BLaER1 treated with 17β-estradiol and CSF1 and Interleukin-3, amounts not matched to agents 10 nM and 100 nM (cell line): ENCODE data around the gene KCNIP3.

Experiments
- H3K27ac ChIP-seq, 11 experiments: shearing (Covaris generic); formaldehyde crosslinking; 2 replicates each; pipeline ENCODE4 v1.8.1; 2022
- H3K27me3 ChIP-seq, 11 experiments: shearing (Covaris generic); formaldehyde crosslinking; 2 replicates each; pipeline ENCODE4 v1.8.1; 2022
- H3K36me3 ChIP-seq, 11 experiments: shearing (Covaris generic); formaldehyde crosslinking; 2 replicates each; pipeline ENCODE4 v1.8.1; 2022
- H3K4me1 ChIP-seq, 10 experiments: shearing (Covaris generic); formaldehyde crosslinking; 2 replicates each; pipeline ENCODE4 v1.8.1; 2022
- H3K4me2 ChIP-seq, 11 experiments: shearing (Covaris generic); formaldehyde crosslinking; 2 replicates each; pipeline ENCODE4 v1.8.1; 2022
- H3K4me3 ChIP-seq, 10 experiments: shearing (Covaris generic); formaldehyde crosslinking; 2 replicates each; pipeline ENCODE4 v1.8.1; 2022
- H3K9ac ChIP-seq, 11 experiments: shearing (Covaris generic); formaldehyde crosslinking; 2 replicates each; pipeline ENCODE4 v1.8.1; 2022
- H3K9me3 ChIP-seq, 11 experiments: shearing (Covaris generic); formaldehyde crosslinking; replicated peaks in 1 of 11; 2 replicates each; pipeline ENCODE4 v1.8.1; 2022
- H4K20me1 ChIP-seq, 11 experiments: shearing (Covaris generic); formaldehyde crosslinking; 2 replicates each; pipeline ENCODE4 v1.8.1; 2022
- Cebpa-rat ChIP-seq, 11 experiments: shearing (Covaris generic); IDR thresholded peaks; 2 replicates each; pipeline ENCODE4 v1.8.1; 2022

KCNIP3 gene

DNA sequence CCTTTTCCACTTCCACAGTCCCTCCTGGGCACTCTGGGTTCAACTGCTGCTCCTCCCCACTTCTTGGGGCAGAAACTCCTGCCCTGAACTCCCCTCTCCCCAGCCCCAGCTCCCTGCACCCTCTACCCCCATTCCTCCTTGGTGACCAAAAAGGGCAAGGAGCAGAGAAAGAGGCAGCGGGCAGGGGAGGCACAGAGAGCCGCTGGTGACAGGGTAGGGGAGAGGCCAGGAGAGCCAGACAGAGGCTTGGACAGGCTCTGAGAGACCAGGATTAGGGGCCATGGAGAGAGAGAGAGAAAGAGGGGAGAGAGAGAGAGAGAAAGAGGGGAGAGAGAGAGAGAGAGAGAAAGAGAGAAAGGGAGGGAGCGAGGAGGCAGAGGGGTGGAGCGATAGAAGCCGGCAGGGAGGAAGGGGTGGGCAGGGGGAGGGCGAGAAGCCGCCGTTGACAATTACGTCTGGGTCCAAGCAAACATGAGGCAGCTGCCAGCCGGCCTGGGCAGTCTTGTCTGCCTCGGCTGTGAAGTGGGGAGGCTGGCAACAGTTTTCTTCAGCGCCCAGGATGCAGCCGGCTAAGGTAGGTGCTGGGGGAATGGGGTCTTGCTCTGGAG is at the start of gene KCNIP3:
Gene KCNIP3 (plus strand): TSS at position 468 of the 608 bp plus-strand sequence. CDS start 92 bp downstream, at position 560.
- Histone ChIP-seq H3K9me3 (peaks cover 5 to 13% (median 8%) of the 10 kb centered on the region in 11 experiments; a peak in 21 of 22 replicates), H4K20me1 (peaks cover 0 to 8% (median 0%) of the 10 kb centered on the region in 11 experiments; a peak in 3 of 22 replicates), H3K9ac (no peak within 1 kb of the TSS), H3K4me2 (no peak within 1 kb of the TSS), H3K4me3 (no peak within 1 kb of the TSS), H3K36me3 (no peaks in the 10 kb centered on the region), H3K27ac (no peak within 1 kb of the TSS), H3K4me1 (peaks cover 4 to 18% (median 6%) of the 10 kb centered on the region in 10 experiments; a peak in 19 of 20 replicates), H3K27me3 (no peaks in the 10 kb centered on the region; a peak in 1 of 22 replicates)
- TF ChIP-seq Cebpa-rat (IDR thresholded peaks at IDR 0.05): no peak

DNA sequence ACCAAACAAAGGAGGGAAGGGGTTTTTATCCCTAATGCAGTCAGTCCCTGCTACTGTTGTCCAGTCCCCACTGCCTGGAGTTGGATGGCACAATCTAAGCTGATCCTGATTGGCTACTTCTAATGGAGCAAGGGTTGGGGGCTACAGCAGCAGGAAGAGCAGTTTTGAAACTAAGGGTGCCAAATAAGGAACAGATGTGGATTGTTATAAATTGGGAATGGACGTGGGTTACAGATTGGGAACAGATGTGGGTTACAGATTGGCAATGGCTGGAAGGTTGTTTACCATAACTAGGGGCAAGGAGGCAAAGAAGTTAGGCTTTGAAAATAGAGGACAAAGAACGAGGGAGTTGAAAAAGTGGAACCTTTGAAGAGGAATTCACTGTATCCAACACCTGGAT is 38.9 kb upstream of the KCNIP3 start:
- Histone ChIP-seq H3K27me3 (no peaks in the 10 kb centered on the region), H3K36me3 (no peaks in the 10 kb centered on the region), H3K27ac (no peak overlapping the region), H4K20me1 (no peaks in the 10 kb centered on the region), H3K9me3 (peaks cover 20 to 35% (median 28%) of the 10 kb centered on the region in 11 experiments; a peak in 21 of 22 replicates), H3K4me2 (no peak overlapping the region), H3K4me3 (no peak overlapping the region), H3K9ac (no peak overlapping the region), H3K4me1 (peaks cover 0 to 36% (median 7%) of the 10 kb centered on the region in 10 experiments; a peak in 11 of 20 replicates)
- no peak for TF ChIP-seq Cebpa-rat (IDR thresholded peaks at IDR 0.05)

DNA sequence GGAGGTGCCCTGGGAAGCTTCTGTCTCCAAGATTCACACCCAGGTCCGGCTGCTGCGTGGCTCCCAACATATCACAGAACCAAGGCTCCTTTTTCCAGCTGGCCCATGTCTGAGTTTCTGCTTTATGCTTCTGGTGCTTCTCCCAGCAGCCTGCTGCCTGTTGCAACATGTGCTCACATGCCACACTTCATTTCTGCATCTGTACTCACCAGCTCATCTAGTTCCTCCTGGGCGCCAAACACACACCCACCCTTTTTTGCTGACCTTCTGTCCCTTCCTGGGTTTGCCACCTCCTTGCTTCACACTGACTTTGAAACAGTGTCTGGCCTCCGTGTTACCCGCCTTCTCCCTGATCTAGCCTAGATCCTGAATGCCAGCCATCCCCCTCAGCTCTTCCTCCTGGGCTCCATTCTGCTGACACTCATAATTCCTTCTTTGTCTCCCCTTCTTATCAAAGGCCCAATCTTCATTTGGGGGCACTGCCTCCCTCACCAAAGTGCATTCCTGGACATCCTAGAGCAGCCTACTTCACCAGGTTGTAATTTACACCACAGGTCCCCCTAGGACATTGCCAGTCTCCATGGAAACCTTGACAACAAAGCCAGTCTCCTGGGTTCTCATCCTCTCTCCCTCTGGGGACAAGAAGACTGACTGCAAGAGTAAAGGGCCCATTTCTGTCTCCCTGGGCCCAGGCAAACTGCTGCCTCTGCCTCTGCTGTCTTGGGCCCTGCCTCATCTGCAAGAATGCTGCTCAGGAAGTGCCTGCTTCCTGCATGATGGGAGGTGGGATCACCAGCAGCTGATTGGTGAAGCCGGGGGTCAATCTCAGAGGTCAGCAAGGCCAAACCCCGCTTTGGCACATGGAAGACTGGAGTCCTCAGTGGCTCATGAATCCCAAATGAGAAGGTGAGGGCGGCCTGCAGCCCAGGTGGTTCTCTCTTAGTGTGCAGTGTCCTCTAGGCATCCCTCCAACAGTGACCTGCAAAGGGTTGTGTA is 36.8 kb upstream of the KCNIP3 start:
- Histone ChIP-seq H3K4me3 (no peak overlapping the region), H3K27me3 (no peaks in the 10 kb centered on the region), H3K4me2 (peak overlapping the region in 5 of 11 experiments; percentile 1 to 63 (median 52); a peak in 6 of 22 replicates), H3K9me3 (peaks cover 20 to 35% (median 27%) of the 10 kb centered on the region in 11 experiments; a peak in 21 of 22 replicates), H3K36me3 (no peaks in the 10 kb centered on the region), H3K9ac (0 out of 22 replicates have a peak overlapping the region, but pooled peaks of 1 of the 11 experiments have one; percentile 26), H3K4me1 (peaks cover 0 to 36% (median 7%) of the 10 kb centered on the region in 10 experiments; a peak in 11 of 20 replicates), H4K20me1 (no peaks in the 10 kb centered on the region), H3K27ac (peak overlapping the region in 3 of 11 experiments; percentile 42 to 60 (median 49); a peak in 6 of 22 replicates)
- TF ChIP-seq Cebpa-rat (IDR thresholded peaks at IDR 0.05): peak in 2 of 11 experiments; percentile 40 to 48; a peak in 2 of 22 replicates

DNA sequence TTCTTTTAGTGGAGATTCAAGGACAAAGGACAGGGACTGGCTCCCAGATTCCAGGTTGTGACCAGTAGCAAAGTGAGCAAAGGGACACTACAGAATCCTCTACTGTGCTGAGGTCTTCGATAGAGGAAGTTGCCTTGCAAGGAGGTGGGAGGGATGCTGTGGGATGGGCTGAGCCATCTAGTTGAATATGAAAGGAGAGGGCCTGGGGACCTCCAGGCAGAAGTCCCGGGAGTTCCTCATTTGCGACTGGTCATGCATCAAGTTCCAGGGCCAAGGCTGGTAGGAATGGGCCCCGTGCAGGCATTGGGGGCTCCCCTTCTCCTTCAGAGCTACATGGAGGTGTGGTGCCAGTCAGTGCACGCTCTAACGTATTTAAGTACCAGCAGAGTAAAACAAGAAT is 35.5 kb upstream of the KCNIP3 start:
- no peaks in the 10 kb centered on the region for H3K27me3 ChIP-seq
- H3K27ac ChIP-seq: no peak overlapping the region
- H3K9ac ChIP-seq: no peak overlapping the region
- H3K4me1 ChIP-seq: peaks cover 0 to 36% (median 9%) of the 10 kb centered on the region in 10 experiments; a peak in 16 of 20 replicates
- TF ChIP-seq Cebpa-rat (IDR thresholded peaks at IDR 0.05): no peak
- peaks cover 18 to 26% (median 22%) of the 10 kb centered on the region in 11 experiments; a peak in 21 of 22 replicates for H3K9me3 ChIP-seq
- no peak overlapping the region for H3K4me3 ChIP-seq
- H4K20me1 ChIP-seq: no peaks in the 10 kb centered on the region
- peak overlapping the region in 3 of 11 experiments; percentile 35 to 63 (median 60); a peak in 5 of 22 replicates for H3K4me2 ChIP-seq
- H3K36me3 ChIP-seq: no peaks in the 10 kb centered on the region

DNA sequence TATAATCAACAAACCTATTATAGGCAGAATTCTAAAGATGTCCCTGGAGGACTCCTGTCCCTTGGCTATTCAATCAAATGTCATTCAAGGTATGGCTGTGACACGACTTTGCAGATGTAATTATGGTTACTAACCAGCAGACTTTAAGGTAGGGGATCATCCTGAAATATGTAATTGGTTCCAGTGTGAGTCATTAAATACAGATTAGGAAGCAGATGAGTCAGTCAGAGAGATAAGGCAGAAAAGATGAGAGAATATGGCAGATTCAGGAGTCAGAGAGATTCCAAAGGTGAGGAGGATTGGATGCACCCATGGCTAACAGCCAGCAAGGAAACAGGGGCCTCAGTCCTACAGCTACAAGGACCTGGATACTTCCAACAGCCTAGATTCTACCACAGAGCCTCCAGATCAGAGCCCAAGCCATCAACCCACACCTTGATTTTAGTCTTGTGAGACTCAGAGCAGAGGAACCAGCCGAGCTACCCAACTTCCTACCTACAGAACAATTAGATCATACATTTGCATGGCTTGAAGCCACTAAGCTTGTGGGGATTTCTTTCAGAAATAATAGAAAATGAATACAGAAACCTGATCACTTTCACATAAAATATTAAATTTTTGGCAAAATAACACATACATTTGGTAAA is 34.1 kb upstream of the KCNIP3 start:
- Histone ChIP-seq H3K27me3 (no peaks in the 10 kb centered on the region), H3K27ac (no peak overlapping the region), H3K4me3 (no peak overlapping the region), H3K4me1 (peaks cover 0 to 36% (median 19%) of the 10 kb centered on the region in 10 experiments; a peak in 18 of 20 replicates), H4K20me1 (no peaks in the 10 kb centered on the region), H3K4me2 (no peak overlapping the region), H3K9me3 (peaks cover 4 to 12% (median 10%) of the 10 kb centered on the region in 11 experiments; a peak in 21 of 22 replicates), H3K9ac (no peak overlapping the region), H3K36me3 (no peaks in the 10 kb centered on the region)
- no peak for TF ChIP-seq Cebpa-rat (IDR thresholded peaks at IDR 0.05)

DNA sequence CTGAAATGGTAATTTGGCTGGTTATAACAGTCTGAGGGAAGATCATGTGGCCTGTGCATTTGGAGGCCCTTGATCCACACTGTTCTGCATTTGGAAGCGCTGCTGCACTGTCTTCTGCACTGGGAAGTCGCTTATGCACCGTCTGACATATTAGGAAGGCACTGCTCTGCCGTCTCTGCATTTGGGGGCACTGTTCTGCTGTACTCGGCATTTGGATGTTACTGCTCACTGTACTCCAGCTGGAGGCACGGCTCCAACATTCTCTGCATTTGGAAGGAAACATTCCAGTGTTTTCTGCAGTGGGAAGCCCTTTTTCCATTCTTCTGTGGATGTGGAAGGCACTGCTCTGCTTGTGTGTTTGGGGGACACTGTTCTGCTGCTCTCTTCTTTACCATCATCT is 32.5 kb upstream of the KCNIP3 start:
- no peak overlapping the region for H3K27ac ChIP-seq
- H3K27me3 ChIP-seq: no peaks in the 10 kb centered on the region
- H3K9me3 ChIP-seq: no peaks in the 10 kb centered on the region
- H3K4me3 ChIP-seq: no peak overlapping the region
- no peak overlapping the region for H3K4me2 ChIP-seq
- H3K36me3 ChIP-seq: no peaks in the 10 kb centered on the region
- H3K4me1 ChIP-seq: peaks cover 0 to 28% (median 19%) of the 10 kb centered on the region in 10 experiments; a peak in 18 of 20 replicates
- no peak overlapping the region for H3K9ac ChIP-seq
- no peak for TF ChIP-seq Cebpa-rat (IDR thresholded peaks at IDR 0.05)
- no peaks in the 10 kb centered on the region for H4K20me1 ChIP-seq

DNA sequence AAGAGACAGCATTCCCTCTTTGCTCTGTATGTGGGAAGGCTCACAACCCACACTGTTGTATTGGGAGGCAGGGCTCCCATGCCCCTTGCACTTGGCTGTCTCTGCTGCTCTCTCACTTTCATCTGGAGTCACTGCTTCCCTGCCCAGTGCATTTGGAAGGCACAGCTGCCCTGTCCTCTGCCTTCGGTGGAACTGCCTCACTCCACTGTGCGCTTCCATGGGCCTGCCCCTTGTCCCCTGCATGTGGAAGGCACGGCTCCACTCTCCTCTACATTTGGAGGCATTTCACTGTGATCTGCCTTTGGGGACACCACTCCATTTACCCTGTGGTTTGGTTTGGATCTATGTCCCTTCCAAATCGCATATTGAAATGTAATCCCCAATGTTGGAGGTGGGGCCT is 32.0 kb upstream of the KCNIP3 start:
- Histone ChIP-seq H3K27me3 (no peaks in the 10 kb centered on the region), H3K9me3 (no peaks in the 10 kb centered on the region), H3K4me2 (no peak overlapping the region), H4K20me1 (no peaks in the 10 kb centered on the region), H3K4me1 (peaks cover 0 to 23% (median 15%) of the 10 kb centered on the region in 10 experiments; a peak in 18 of 20 replicates), H3K9ac (no peak overlapping the region), H3K27ac (no peak overlapping the region), H3K36me3 (no peaks in the 10 kb centered on the region), H3K4me3 (no peak overlapping the region)
- no peak for TF ChIP-seq Cebpa-rat (IDR thresholded peaks at IDR 0.05)

DNA sequence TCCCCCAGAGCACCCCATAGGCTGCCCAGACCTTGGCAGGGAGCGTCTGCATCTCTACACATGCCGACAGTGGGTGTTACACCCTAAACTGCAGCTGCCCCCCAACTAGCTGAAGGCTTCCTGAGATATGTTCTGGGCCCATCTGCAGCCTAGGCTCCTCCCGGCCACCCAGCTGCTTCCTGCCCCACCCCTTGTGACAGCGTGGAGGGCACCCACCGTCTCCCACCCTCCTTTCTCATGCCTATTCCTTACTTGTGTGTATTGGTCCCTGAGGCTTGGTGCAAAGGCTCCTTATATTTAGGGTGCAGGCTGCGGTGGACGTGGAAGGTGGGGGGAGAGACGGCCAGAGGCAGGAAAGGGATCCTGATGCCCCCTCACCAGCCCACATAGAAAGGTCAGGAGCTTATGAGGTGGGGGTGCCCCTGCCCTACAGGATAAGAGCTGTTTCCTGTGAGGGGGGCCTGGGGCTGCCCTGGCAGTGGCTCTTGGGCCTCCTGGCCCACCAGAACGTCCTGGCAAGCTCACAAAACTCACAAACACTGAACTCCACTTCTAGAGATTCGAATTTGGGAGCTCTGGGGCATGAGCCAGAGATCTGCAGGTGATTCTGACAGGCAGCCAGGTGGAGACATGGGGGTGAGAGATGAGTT is 30.2 kb upstream of the KCNIP3 start:
- Histone ChIP-seq H4K20me1 (no peaks in the 10 kb centered on the region), H3K4me1 (peaks cover 0 to 13% (median 6%) of the 10 kb centered on the region in 10 experiments; a peak in 16 of 20 replicates), H3K27me3 (no peaks in the 10 kb centered on the region), H3K9me3 (no peaks in the 10 kb centered on the region), H3K4me2 (peak overlapping the region in 5 of 11 experiments; percentile 1 to 28 (median 25); a peak in 7 of 22 replicates), H3K36me3 (no peaks in the 10 kb centered on the region), H3K9ac (no peak overlapping the region), H3K27ac (no peak overlapping the region), H3K4me3 (no peak overlapping the region)
- no peak for TF ChIP-seq Cebpa-rat (IDR thresholded peaks at IDR 0.05)
